WTC11 (cell line): Measurements from ENCODE around the gene LRP1. TPM values are rescaled to one million over a fixed set of nuclear protein-coding genes. Genes with fewer than 3 reads are reported as not detected.

ENCODE experiments used
- ATAC-seq: fragments of 200-7000 bp; cut with Tn5 transposase; 2 replicates; pipeline ENCODE4 v1.10.0; 2021; ENCODE audit warnings: mild to moderate bottlenecking, moderate library complexity
- CTCF ChIA-PET: fragments of 300-600 bp; sonication (Branson Sonifier 250); formaldehyde crosslinking; loops from one replicate; lab custom pipeline; 2021; ENCODE audit warnings: antibody characterized with exemption; lab: Charles Lee
- POLR2A ChIA-PET: fragments of 350-600 bp; sonication (Branson Sonifier 250); formaldehyde crosslinking; loops from one replicate; lab custom pipeline; 2021; ENCODE audit warnings: antibody characterized with exemption; lab: Charles Lee
- DNase-seq: peaks from one replicate; pipeline ENCODE4 v3.0.0; 2021; ENCODE audit warnings: low spot score
- H3K27ac Mint-ChIP-seq: 2 replicates; pipeline ENCODE4 v1.8.0; 2021; ENCODE audit warnings: mixed read lengths
- H3K27me3 Mint-ChIP-seq: 2 replicates; pipeline ENCODE4 v1.8.0; 2021; ENCODE audit warnings: low read depth, mild to moderate bottlenecking, moderate library complexity, mixed read lengths
- H3K36me3 Mint-ChIP-seq: 2 replicates; pipeline ENCODE4 v1.8.0; 2021; ENCODE audit warnings: mixed read lengths
- H3K4me1 Mint-ChIP-seq: 2 replicates; pipeline ENCODE4 v1.8.0; 2022; ENCODE audit warnings: mixed read lengths
- H3K4me3 Mint-ChIP-seq: 2 replicates; pipeline ENCODE4 v1.8.0; 2021; ENCODE audit warnings: mild to moderate bottlenecking, moderate library complexity, mixed read lengths
- H3K9me3 Mint-ChIP-seq: 2 replicates; pipeline ENCODE4 v1.8.0; 2021; ENCODE audit warnings: mixed read lengths
- FOXK1 ChIP-seq: sonication (generic); formaldehyde crosslinking; IDR thresholded peaks from 2 replicates; pipeline ENCODE4 v1.8.0; 2022; ENCODE audit warnings: mild to moderate bottlenecking, moderate library complexity, missing genetic modification reagents
- GABPB1 ChIP-seq: sonication (generic); formaldehyde crosslinking; IDR thresholded peaks from 2 replicates; pipeline ENCODE4 v1.8.1; 2023; ENCODE audit warnings: mild to moderate bottlenecking, missing genetic modification reagents
- IRF2 ChIP-seq: sonication (generic); formaldehyde crosslinking; IDR thresholded peaks from 2 replicates; pipeline ENCODE4 v1.8.0; 2022; ENCODE audit warnings: low read depth, missing genetic modification reagents, borderline replicate concordance
- MXD4 ChIP-seq: fragments of 250-450 bp; sonication (Bioruptor Pico); IDR thresholded peaks from 2 replicates; pipeline ENCODE4 v1.8.0; 2021; ENCODE audit warnings: mild to moderate bottlenecking, moderate library complexity, borderline replicate concordance
- NFE2L1 ChIP-seq: sonication (generic); formaldehyde crosslinking; IDR thresholded peaks from 2 replicates; pipeline ENCODE4 v1.8.1; 2023; ENCODE audit warnings: missing genetic modification reagents
- SP1 ChIP-seq: sonication (generic); formaldehyde crosslinking; conservative IDR thresholded peaks from 2 replicates; pipeline ENCODE4 v1.8.1; 2022; ENCODE audit warnings: missing genetic modification reagents
- TCF7 ChIP-seq: sonication (generic); formaldehyde crosslinking; IDR thresholded peaks from 2 replicates; pipeline ENCODE4 v1.8.0; 2022; ENCODE audit warnings: mild to moderate bottlenecking, low read depth, missing genetic modification reagents, moderate library complexity
- TEAD4 ChIP-seq: sonication (generic); formaldehyde crosslinking; IDR thresholded peaks from 2 replicates; pipeline ENCODE4 v1.8.0; 2022; ENCODE audit warnings: mild to moderate bottlenecking, missing genetic modification reagents
- TP53 ChIP-seq: sonication (generic); formaldehyde crosslinking; IDR thresholded peaks from 2 replicates; pipeline ENCODE4 v1.8.1; 2023; ENCODE audit warnings: mild to moderate bottlenecking, missing genetic modification reagents
- USF1 ChIP-seq: sonication (generic); formaldehyde crosslinking; IDR thresholded peaks from 2 replicates; pipeline ENCODE4 v1.8.0; 2022; ENCODE audit warnings: mild to moderate bottlenecking, missing genetic modification reagents
- ZNF138 ChIP-seq: sonication (generic); formaldehyde crosslinking; conservative IDR thresholded peaks from 2 replicates; pipeline ENCODE4 v1.8.1; 2022; ENCODE audit warnings: mild to moderate bottlenecking, moderate library complexity, missing genetic modification reagents
- ZNF281 ChIP-seq: sonication (generic); formaldehyde crosslinking; IDR thresholded peaks from 2 replicates; pipeline ENCODE4 v1.8.0; 2023; ENCODE audit warnings: mild to moderate bottlenecking, missing genetic modification reagents
- ZNF423 ChIP-seq: fragments of 250-450 bp; sonication (Bioruptor Pico); IDR thresholded peaks from 2 replicates; pipeline ENCODE4 v2.1.2; 2022; ENCODE audit warnings: mild to moderate bottlenecking, moderate library complexity
- ZNF671 ChIP-seq: fragments of 250-450 bp; sonication (Bioruptor Pico); IDR thresholded peaks from 2 replicates; pipeline ENCODE4 v1.8.0; 2021; ENCODE audit warnings: mild to moderate bottlenecking
- total RNA-seq: library from RNA; stranded (reverse); gene quantifications from 3 replicates; pipeline ENCODE4 v1.2.3, GENCODE V29; 2021
- TF ChIP-seq, protein P1 (sequence below): fragments of 250-450 bp; sonication (Bioruptor Pico); IDR thresholded peaks from 2 replicates; pipeline ENCODE4 v1.9.0; 2021; ENCODE audit warnings: mild to moderate bottlenecking, borderline replicate concordance
- TF ChIP-seq, protein P2 (sequence below): sonication (generic); formaldehyde crosslinking; IDR thresholded peaks from 2 replicates; pipeline ENCODE4 v1.8.1; 2022; ENCODE audit warnings: mild to moderate bottlenecking, moderate library complexity, missing genetic modification reagents

Gene LRP1
- total RNA-seq, 1 experiment from 2014 or later: 120 TPM

DNA sequence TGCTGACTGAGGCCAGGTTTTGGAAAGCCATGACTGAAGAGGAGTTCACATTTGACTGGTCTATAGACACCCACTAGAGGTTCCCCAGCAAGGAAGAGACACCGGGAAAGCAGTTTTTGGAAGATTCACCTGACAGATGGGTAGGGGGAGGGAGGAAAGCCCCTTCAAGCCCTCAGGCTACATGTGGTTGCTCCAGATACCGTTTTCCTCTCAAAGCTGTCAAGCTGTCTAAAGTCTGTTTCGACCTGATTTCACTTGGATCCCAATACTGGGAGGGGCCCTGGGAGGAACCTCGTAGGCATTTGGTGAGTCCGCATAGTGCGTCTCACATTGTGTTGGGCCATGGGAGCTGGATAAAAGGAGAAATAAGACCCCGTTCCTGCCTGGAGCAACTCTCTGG, 1.7 kb upstream of the LRP1 start (continued):
- TF ChIP-seq, protein P1, sequence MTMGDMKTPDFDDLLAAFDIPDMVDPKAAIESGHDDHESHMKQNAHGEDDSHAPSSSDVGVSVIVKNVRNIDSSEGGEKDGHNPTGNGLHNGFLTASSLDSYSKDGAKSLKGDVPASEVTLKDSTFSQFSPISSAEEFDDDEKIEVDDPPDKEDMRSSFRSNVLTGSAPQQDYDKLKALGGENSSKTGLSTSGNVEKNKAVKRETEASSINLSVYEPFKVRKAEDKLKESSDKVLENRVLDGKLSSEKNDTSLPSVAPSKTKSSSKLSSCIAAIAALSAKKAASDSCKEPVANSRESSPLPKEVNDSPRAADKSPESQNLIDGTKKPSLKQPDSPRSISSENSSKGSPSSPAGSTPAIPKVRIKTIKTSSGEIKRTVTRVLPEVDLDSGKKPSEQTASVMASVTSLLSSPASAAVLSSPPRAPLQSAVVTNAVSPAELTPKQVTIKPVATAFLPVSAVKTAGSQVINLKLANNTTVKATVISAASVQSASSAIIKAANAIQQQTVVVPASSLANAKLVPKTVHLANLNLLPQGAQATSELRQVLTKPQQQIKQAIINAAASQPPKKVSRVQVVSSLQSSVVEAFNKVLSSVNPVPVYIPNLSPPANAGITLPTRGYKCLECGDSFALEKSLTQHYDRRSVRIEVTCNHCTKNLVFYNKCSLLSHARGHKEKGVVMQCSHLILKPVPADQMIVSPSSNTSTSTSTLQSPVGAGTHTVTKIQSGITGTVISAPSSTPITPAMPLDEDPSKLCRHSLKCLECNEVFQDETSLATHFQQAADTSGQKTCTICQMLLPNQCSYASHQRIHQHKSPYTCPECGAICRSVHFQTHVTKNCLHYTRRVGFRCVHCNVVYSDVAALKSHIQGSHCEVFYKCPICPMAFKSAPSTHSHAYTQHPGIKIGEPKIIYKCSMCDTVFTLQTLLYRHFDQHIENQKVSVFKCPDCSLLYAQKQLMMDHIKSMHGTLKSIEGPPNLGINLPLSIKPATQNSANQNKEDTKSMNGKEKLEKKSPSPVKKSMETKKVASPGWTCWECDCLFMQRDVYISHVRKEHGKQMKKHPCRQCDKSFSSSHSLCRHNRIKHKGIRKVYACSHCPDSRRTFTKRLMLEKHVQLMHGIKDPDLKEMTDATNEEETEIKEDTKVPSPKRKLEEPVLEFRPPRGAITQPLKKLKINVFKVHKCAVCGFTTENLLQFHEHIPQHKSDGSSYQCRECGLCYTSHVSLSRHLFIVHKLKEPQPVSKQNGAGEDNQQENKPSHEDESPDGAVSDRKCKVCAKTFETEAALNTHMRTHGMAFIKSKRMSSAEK (CRISPR knock-in tag): no peak
- TF ChIP-seq, protein P2, sequence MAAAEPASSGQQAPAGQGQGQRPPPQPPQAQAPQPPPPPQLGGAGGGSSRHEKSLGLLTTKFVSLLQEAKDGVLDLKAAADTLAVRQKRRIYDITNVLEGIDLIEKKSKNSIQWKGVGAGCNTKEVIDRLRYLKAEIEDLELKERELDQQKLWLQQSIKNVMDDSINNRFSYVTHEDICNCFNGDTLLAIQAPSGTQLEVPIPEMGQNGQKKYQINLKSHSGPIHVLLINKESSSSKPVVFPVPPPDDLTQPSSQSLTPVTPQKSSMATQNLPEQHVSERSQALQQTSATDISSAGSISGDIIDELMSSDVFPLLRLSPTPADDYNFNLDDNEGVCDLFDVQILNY (CRISPR knock-in tag): no peak
- no peak for TF ChIP-seq TP53 (CRISPR knock-in tag)

- ChIA-PET CTCF (interaction anchor here (0.5 to 5.9 kb wide), 35 partner anchors 8 to 938 kb away, joined by 3 to 112 read pairs (median 5); partner anchors contain the start of genes NEMP1, NXPH4, SHMT2 and SMARCC2), POLR2A (interaction anchor here (0.8 to 3.5 kb wide), 10 partner anchors 16 to 490 kb away, joined by 3 to 21 read pairs (median 5); partner anchors contain the start of genes NAB2, NEMP1, SHMT2 and STAT6)
- TF ChIP-seq SP1 (CRISPR knock-in tag): 0 out of 2 replicates have a peak, but pooled peaks have one; percentile 28
- TF ChIP-seq MXD4 (CRISPR knock-in tag): no peak
- TF ChIP-seq USF1: 0 out of 2 replicates have a peak, but pooled peaks have one; percentile 28
- TF ChIP-seq GABPB1 (CRISPR knock-in tag): peak; percentile 13; the same call in 1 of the 2 replicates
- no peak for TF ChIP-seq ZNF138 (CRISPR knock-in tag)
- TF ChIP-seq TEAD4 (CRISPR knock-in tag): no peak
- Mint-ChIP-seq H3K4me1 (peaks cover 42% of the 10 kb centered on the region), H3K27ac (peak overlapping the region; percentile 85), H3K36me3 (peaks cover 2% of the 10 kb centered on the region; the same call in 1 of the 2 replicates), H3K4me3 (peak overlapping the region; percentile 85), H3K27me3 (peaks cover 6% of the 10 kb centered on the region), H3K9me3 (peaks cover 15% of the 10 kb centered on the region)
- peak; percentile 76 for DNase-seq
- ATAC-seq: peak; percentile 38
Measured at GRCh38 chr12:57127101-57127725, 1.1 kb upstream of the LRP1 start.

DNA sequence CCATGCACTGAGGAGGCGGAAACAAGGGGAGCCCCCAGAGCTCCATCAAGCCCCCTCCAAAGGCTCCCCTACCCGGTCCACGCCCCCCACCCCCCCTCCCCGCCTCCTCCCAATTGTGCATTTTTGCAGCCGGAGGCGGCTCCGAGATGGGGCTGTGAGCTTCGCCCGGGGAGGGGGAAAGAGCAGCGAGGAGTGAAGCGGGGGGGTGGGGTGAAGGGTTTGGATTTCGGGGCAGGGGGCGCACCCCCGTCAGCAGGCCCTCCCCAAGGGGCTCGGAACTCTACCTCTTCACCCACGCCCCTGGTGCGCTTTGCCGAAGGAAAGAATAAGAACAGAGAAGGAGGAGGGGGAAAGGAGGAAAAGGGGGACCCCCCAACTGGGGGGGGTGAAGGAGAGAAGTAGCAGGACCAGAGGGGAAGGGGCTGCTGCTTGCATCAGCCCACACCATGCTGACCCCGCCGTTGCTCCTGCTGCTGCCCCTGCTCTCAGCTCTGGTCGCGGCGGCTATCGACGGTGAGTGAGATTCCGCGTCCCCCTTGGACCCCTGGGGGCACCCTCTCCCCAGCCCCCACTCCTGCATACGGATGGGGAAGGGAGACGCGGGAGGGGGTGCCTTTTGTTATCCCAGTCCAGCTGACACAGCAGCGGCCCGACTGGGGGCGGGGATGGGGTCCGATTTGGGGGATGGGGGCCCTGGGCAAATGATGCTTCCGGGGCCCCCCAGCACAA, 400 bp downstream of the LRP1 start:
- H3K4me1 Mint-ChIP-seq: peaks cover 57% of the 10 kb centered on the region
- peak overlapping the region; percentile 85 for H3K4me3 Mint-ChIP-seq
- ChIA-PET CTCF (interaction anchor here (0.6 to 5.9 kb wide), 46 partner anchors 8 to 1011 kb away, joined by 3 to 112 read pairs (median 5); partner anchors contain the start of genes NEMP1, NXPH4, SMARCC2 and STAT6), POLR2A (interaction anchor here (0.7 to 3.5 kb wide), 12 partner anchors 14 to 492 kb away, joined by 3 to 21 read pairs (median 6); partner anchors contain the start of genes INHBE, NAB2, NEMP1 and SHMT2)
- DNase-seq (peak; percentile 65), ATAC-seq (peak; percentile 3)
- H3K27ac Mint-ChIP-seq: peak overlapping the region; percentile 20; the same call in 1 of the 2 replicates
- peaks cover 6% of the 10 kb centered on the region for H3K9me3 Mint-ChIP-seq
- no peak for TF ChIP-seq NFE2L1
- TF ChIP-seq ZNF281 (CRISPR knock-in tag): 0 out of 2 replicates have a peak, but pooled peaks have one; percentile 35
- TF ChIP-seq, protein P2 (CRISPR knock-in tag): no peak
- TF ChIP-seq FOXK1 (CRISPR knock-in tag): peak; percentile 38; the same call in 1 of the 2 replicates
- peak; percentile 90 for TF ChIP-seq ZNF423 (CRISPR knock-in tag)
- no peak for TF ChIP-seq ZNF671
- no peak for TF ChIP-seq TCF7 (CRISPR knock-in tag)
- TF ChIP-seq IRF2 (CRISPR knock-in tag): no peak
- peaks cover 2% of the 10 kb centered on the region; the same call in 1 of the 2 replicates for H3K36me3 Mint-ChIP-seq
- H3K27me3 Mint-ChIP-seq: peaks cover 6% of the 10 kb centered on the region
